Calu3 (cell line): ENCODE measurements around the gene OAS1. TPM values are rescaled to one million over a fixed set of nuclear protein-coding genes. Genes with fewer than 3 reads are reported as not detected.

Source experiments
- BruUV-seq: library from RNA; stranded (reverse); fragments of 400-500 nt; replicated peaks from 2 replicates; lab custom pipeline; 2021; lab: Mats Ljungman, UMichigan
- CTCF ChIA-PET: fragments of 300-600 bp; sonication (Branson Sonifier 250); formaldehyde crosslinking; loops from one replicate; lab custom pipeline; 2022; ENCODE audit warnings: antibody characterized with exemption; lab: Charles Lee
- DNase-seq: peaks from one replicate; pipeline ENCODE4 v3.0.0; 2022
- H3K27ac Mint-ChIP-seq: one replicate; pipeline ENCODE4 v1.8.0; 2022; ENCODE audit warnings: mixed read lengths; ENCODE audit not compliant: unreplicated experiment
- H3K27me3 Mint-ChIP-seq: one replicate; pipeline ENCODE4 v1.8.0; 2022; ENCODE audit warnings: mixed read lengths; ENCODE audit not compliant: unreplicated experiment
- H3K36me3 Mint-ChIP-seq: one replicate; pipeline ENCODE4 v1.8.0; 2022; ENCODE audit warnings: mild to moderate bottlenecking, moderate library complexity, mixed read lengths; ENCODE audit not compliant: insufficient read depth, unreplicated experiment
- H3K4me1 Mint-ChIP-seq: one replicate; pipeline ENCODE4 v1.8.0; 2022; ENCODE audit warnings: mild to moderate bottlenecking, low read depth, mixed read lengths; ENCODE audit not compliant: unreplicated experiment
- H3K4me3 Mint-ChIP-seq: one replicate; pipeline ENCODE4 v1.8.0; 2022; ENCODE audit warnings: mild to moderate bottlenecking, low read depth, moderate library complexity, mixed read lengths; ENCODE audit not compliant: unreplicated experiment
- H3K9me3 Mint-ChIP-seq: one replicate; pipeline ENCODE4 v1.8.0; 2022; ENCODE audit warnings: low read depth, mixed read lengths; ENCODE audit not compliant: unreplicated experiment
- CTCF ChIP-seq: fragments of 200-600 bp; IDR thresholded peaks from one replicate; pipeline ENCODE4 v1.8.0; 2022; ENCODE audit warnings: antibody characterized with exemption; ENCODE audit not compliant: unreplicated experiment
- intact Hi-C: fragments of 100-400 bp; cut with micrococcal nuclease; formaldehyde crosslinking; loops from one replicate; pipeline ENCODE4 v1.10.0; 2022; ENCODE audit not compliant: unreplicated experiment
- total RNA-seq: library from RNA; stranded (reverse); gene quantifications from 2 replicates; pipeline ENCODE4 v1.2.3, GENCODE V29; 2022

Gene OAS1
- total RNA-seq, 1 experiment from 2014 or later = 170 TPM

DNA sequence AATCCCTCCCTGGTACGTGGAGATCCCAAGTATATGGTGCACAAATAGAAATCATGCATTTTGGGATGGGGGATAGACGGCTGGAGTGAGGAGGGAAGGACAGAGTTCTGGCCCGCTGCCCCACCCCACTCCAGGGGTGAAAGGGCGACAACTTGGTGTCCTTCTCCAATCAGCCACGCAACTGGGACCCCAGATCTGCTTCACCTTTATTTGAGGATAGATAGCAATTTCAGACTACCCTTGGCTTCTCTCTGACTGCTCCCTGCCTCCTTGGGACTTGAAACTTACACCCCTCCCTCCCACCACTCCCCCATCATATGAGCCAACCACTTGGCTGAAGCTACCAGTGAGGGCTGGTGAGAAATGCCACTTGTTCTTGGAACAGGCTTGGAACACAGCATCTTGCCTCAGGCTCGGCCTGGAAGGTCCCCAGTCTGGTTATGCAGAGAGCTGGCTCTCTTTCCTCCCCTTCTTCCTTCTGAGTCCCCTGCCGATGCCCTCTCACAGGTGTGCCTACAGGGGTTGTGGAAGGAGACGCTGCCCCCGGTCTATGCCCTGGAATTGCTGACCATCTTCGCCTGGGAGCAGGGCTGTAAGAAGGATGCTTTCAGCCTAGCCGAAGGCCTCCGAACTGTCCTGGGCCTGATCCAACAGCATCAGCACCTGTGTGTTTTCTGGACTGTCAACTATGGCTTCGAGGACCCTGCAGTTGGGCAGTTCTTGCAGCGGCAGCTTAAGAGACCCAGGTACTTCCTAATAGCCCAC lies 39.7 kb downstream of the OAS1 start:
- BruUV-seq = no TSS peak
- Mint-ChIP-seq H3K27me3 (no peaks in the 10 kb centered on the region), H3K27ac (no peak overlapping the region), H3K36me3 (peaks cover 4% of the 10 kb centered on the region), H3K9me3 (no peaks in the 10 kb centered on the region), H3K4me3 (no peak overlapping the region), H3K4me1 (no peaks in the 10 kb centered on the region)
- DNase-seq = no peak
- intact Hi-C loops = no loop called here
- TF ChIP-seq CTCF = no peak
- CTCF ChIA-PET = interaction anchor here (0.5 kb wide), 1 partner anchor 298 kb away, joined by 3 read pairs; no protein-coding TSS in a partner anchor

GRCh38 chr12:112947314-112947713 lies 40.6 kb downstream of the OAS1 start:
- no peaks in the 10 kb centered on the region for H3K27me3 Mint-ChIP-seq
- CTCF ChIA-PET = interaction anchor here (0.5 kb wide), 1 partner anchor 299 kb away, joined by 3 read pairs; no protein-coding TSS in a partner anchor
- DNase-seq = no peak
- no peaks in the 10 kb centered on the region for H3K4me1 Mint-ChIP-seq
- no peak overlapping the region for H3K27ac Mint-ChIP-seq
- no peak for TF ChIP-seq CTCF
- no TSS peak for BruUV-seq
- intact Hi-C loops = no loop called here
- H3K36me3 Mint-ChIP-seq = peaks cover 4% of the 10 kb centered on the region
- H3K9me3 Mint-ChIP-seq = no peaks in the 10 kb centered on the region
- no peak overlapping the region for H3K4me3 Mint-ChIP-seq

DNA sequence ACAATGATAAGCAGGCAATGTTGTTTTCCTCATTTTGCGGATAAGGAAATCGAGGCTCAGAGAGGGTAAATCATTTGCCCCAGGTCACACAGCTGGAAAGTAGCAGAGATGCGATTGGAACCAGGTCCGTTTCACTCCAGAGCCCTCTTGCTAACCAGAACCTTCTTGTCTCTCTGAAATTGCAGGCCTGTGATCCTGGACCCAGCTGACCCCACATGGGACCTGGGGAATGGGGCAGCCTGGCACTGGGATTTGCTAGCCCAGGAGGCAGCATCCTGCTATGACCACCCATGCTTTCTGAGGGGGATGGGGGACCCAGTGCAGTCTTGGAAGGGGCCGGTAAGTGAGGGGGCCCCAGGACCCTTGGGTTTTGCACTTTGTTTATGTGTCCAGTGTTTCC lies 41.0 kb downstream of the OAS1 start:
- BruUV-seq = no TSS peak
- DNase-seq = no peak
- intact Hi-C loops = no loop called here
- no peaks in the 10 kb centered on the region for H3K9me3 Mint-ChIP-seq
- CTCF ChIA-PET = no interaction called here
- H3K27ac Mint-ChIP-seq = no peak overlapping the region
- no peak for TF ChIP-seq CTCF
- H3K4me3 Mint-ChIP-seq = no peak overlapping the region
- peaks cover 4% of the 10 kb centered on the region for H3K36me3 Mint-ChIP-seq
- no peaks in the 10 kb centered on the region for H3K27me3 Mint-ChIP-seq
- no peaks in the 10 kb centered on the region for H3K4me1 Mint-ChIP-seq

GRCh38 chr12:112948806-112949205 lies 42.0 kb downstream of the OAS1 start:
- BruUV-seq = no TSS peak
- Mint-ChIP-seq H3K9me3 (no peaks in the 10 kb centered on the region), H3K36me3 (peaks cover 4% of the 10 kb centered on the region), H3K4me1 (no peaks in the 10 kb centered on the region), H3K4me3 (no peak overlapping the region), H3K27me3 (no peaks in the 10 kb centered on the region), H3K27ac (no peak overlapping the region)
- DNase-seq = no peak
- CTCF ChIA-PET = interaction anchor here (0.6 to 1.7 kb wide), 2 partner anchors 11 to 1288 kb away, joined by 3 to 6 read pairs; partner anchors contain the start of gene OAS3
- intact Hi-C loops = no loop called here
- no peak for TF ChIP-seq CTCF
